K562 (cell line): Measurements from ENCODE around the gene ARHGAP35. TPM values are rescaled to one million over a fixed set of nuclear protein-coding genes. Genes with fewer than 3 reads are reported as not detected.

Experiments used
- ATF4 ChIP-seq: fragments of 450-650 bp; formaldehyde crosslinking; IDR thresholded peaks from 2 replicates; pipeline ENCODE4 v1.4.0; 2022; ENCODE audit warnings: mild to moderate bottlenecking, moderate library complexity
- CBX3 ChIP-seq, 2 experiments: IDR thresholded peaks; 1 replicate in 1 of 2; 2 replicates in 1 of 2; pipeline ENCODE4 v1.6.1; 2012; ENCODE audit warnings: inconsistent platforms in 2 of 2, low read length in 2 of 2, borderline replicate concordance in 1 of 2, control low read depth in 1 of 2
- CUX1 ChIP-seq: fragments of 200-800 bp; sonication (Bioruptor generic); IDR thresholded peaks from 2 replicates; pipeline ENCODE4 v1.6.1; 2016; ENCODE audit warnings: missing genetic modification characterization, missing compliant biosample characterization
- KDM1A ChIP-seq, 2 experiments: fragments of 450-650 bp; IDR thresholded peaks; 2 replicates each; pipeline ENCODE4 v1.6.1; 2016; ENCODE audit warnings: mild to moderate bottlenecking in 2 of 2
- MGA ChIP-seq: fragments of 450-650 bp; IDR thresholded peaks from 2 replicates; pipeline ENCODE4 v1.6.1; 2016; ENCODE audit warnings: mild to moderate bottlenecking, moderate library complexity
- NFATC3 ChIP-seq: fragments of 450-650 bp; IDR thresholded peaks from 2 replicates; pipeline ENCODE4 v1.6.1; 2017; ENCODE audit warnings: mild to moderate bottlenecking
- RBM25 ChIP-seq: fragments of 200-400 bp; formaldehyde crosslinking; IDR thresholded peaks from 2 replicates; pipeline ENCODE4 v1.6.1; 2018; ENCODE audit warnings: low read length, low read depth, moderate library complexity; ENCODE audit not compliant: severe bottlenecking
- ZNF134 ChIP-seq: fragments of 250-450 bp; sonication (Bioruptor Pico); conservative IDR thresholded peaks from 2 replicates; pipeline ENCODE4 v1.4.0; 2020
- polyA plus RNA-seq, 8 experiments: library from polyadenylated mRNA; depleted of rRNA in 4 of 8; stranded (reverse) in 5 of 8; unstranded in 3 of 8; fragments of >200 nt; fragmentation: Nextera tagmentation in 2 of 8; fragmentation: Illumina TruSeq in 1 of 8; extraction: Ambion mirVana in 2 of 8; extraction: Trizol in 1 of 8; gene quantifications; 2 replicates each; pipeline versions ENCODE4 v1.2.1 to v1.2.3, GENCODE V29; 2011 to 2014; ENCODE audit warnings: inconsistent platforms in 1 of 8, missing spikeins in 1 of 8
- total RNA-seq, 7 experiments: library from RNA; depleted of rRNA in 6 of 7; stranded (reverse); fragments of >200 nt in 6 of 7; fragmentation: Illumina TruSeq in 2 of 7; extraction: Trizol in 2 of 7; gene quantifications; 2 replicates each; pipeline versions ENCODE4 v1.2.1 to v1.2.3, GENCODE V29; 2011 to 2021; ENCODE audit warnings: low replicate concordance in 1 of 7

The ARHGAP35 gene
- total and polyA plus RNA-seq, 9 of the 15 experiments (the other 6 are each of a cell fraction or from before 2014, with no cell fraction given), result 0.27 to 26.4 (median 10.2) TPM

GRCh38 chr19:46830864-46831263 is 29.9 kb upstream of the ARHGAP35 start (continued):
- TF ChIP-seq CBX3 (IDR thresholded peaks at IDR 0.05; ENCODE audit: borderline replicate concordance in 1 of 2, low read length in 2 of 2) (0 out of 3 replicates have a peak, but pooled peaks of 1 of the 2 experiments have one; percentile 26), RBM25 (peak; percentile 57), ATF4 (CRISPR knock-in tag) (no peak), KDM1A (IDR thresholded peaks at IDR 0.05) (peak; percentile 39 to 69; a peak in 1 of 4 replicates), NFATC3 (no peak), MGA (no peak), ZNF134 (CRISPR knock-in tag) (no peak), CUX1 (CRISPR knock-in tag) (no peak)
